H1 (cell line): Measurements from ENCODE around the gene ZNF8. TPM values are rescaled to one million over a fixed set of nuclear protein-coding genes. Genes with fewer than 3 reads are reported as not detected.

Source experiments
- ATF3 ChIP-seq: IDR thresholded peaks from 2 replicates; pipeline ENCODE4 v1.6.1; 2011; ENCODE audit warnings: low read depth, mild to moderate bottlenecking, low read length; ENCODE audit not compliant: insufficient read depth
- CHD7 ChIP-seq: fragments of 300-600 bp; sonication (generic); IDR thresholded peaks from 2 replicates; pipeline ENCODE4 v1.7.1; 2012; ENCODE audit warnings: low read length, moderate library complexity, mild to moderate bottlenecking, inconsistent platforms; ENCODE audit not compliant: insufficient replicate concordance
- EZH2 ChIP-seq: fragments of 200-600 bp; sonication (generic); IDR thresholded peaks from 2 replicates; pipeline ENCODE4 v1.7.1; 2012; ENCODE audit warnings: low read depth, mild to moderate bottlenecking, moderate library complexity, low read length, inconsistent platforms; ENCODE audit not compliant: severe bottlenecking
- GTF2F1 ChIP-seq: IDR thresholded peaks from 2 replicates; pipeline ENCODE4 v1.6.1; 2012; ENCODE audit warnings: low read depth, low read length, improper control_type of control experiment, borderline replicate concordance
- POLR2AphosphoS5 ChIP-seq: IDR thresholded peaks from 2 replicates; pipeline ENCODE4 v1.6.1; 2011; ENCODE audit warnings: low read depth, low read length
- POU5F1 ChIP-seq: IDR thresholded peaks from 2 replicates; pipeline ENCODE4 v1.6.1; 2011; ENCODE audit warnings: low read depth, mild to moderate bottlenecking, low read length, moderate library complexity
- RAD21 ChIP-seq, 2 experiments: IDR thresholded peaks in 1 of 2; conservative IDR thresholded peaks in 1 of 2; 2 replicates each; pipeline ENCODE4 v1.6.1; 2011; ENCODE audit warnings: low read depth in 2 of 2, low read length in 2 of 2, improper control_type of control experiment in 1 of 2, inconsistent platforms in 1 of 2, mild to moderate bottlenecking in 1 of 2, moderate library complexity in 1 of 2
- SIN3A ChIP-seq, 2 experiments: IDR thresholded peaks in 1 of 2; conservative IDR thresholded peaks in 1 of 2; 2 replicates each; pipeline ENCODE4 v1.6.1; 2011 to 2012; ENCODE audit warnings: low read length in 2 of 2, improper control_type of control experiment in 1 of 2, low read depth in 1 of 2, mild to moderate bottlenecking in 1 of 2
- SIRT6 ChIP-seq: IDR thresholded peaks from one replicate; pipeline ENCODE4 v1.7.1; 2012; ENCODE audit warnings: low read length, inconsistent platforms
- polyA plus RNA-seq, 7 experiments: library from polyadenylated mRNA; depleted of rRNA in 3 of 7; stranded (reverse) in 5 of 7; unstranded in 2 of 7; fragments of >200 nt in 5 of 7; fragments of 200-250 nt in 2 of 7; gene quantifications; 1 replicate in 5 of 7; 2 replicates in 1 of 7; 4 replicates in 1 of 7; pipeline versions ENCODE4 v1.2.1 to v1.2.3, GENCODE V29; 2011 to 2013; ENCODE audit warnings: missing spikeins in 2 of 7, mixed read lengths in 2 of 7
- total RNA-seq: library from RNA; stranded (reverse); fragmentation: NEBNext Ultra II Directional; extraction: Animal tissue kit (Norgen Biotek cat#: 25700); gene quantifications from 2 replicates; pipeline ENCODE4 v1.2.1, GENCODE V29; 2021

Gene ZNF8
- total and polyA plus RNA-seq, 2 of the 8 experiments (the other 6 are each of a cell fraction or from before 2014, with no cell fraction given): 9.2 to 21.5 TPM

- TF ChIP-seq ATF3: no peak
- TF ChIP-seq RAD21 (IDR thresholded peaks at IDR 0.05 in 1 of 2, conservative IDR thresholded peaks at IDR 0.05 in 1 of 2; ENCODE audit: low read depth in 2 of 2, low read length in 2 of 2): peak; percentile 22 to 48; a peak in 3 of 4 replicates
- no peak for TF ChIP-seq POU5F1
- TF ChIP-seq CHD7: no peak
- peak; percentile 28; the same call in 1 of the 2 replicates for TF ChIP-seq POLR2AphosphoS5
- TF ChIP-seq GTF2F1: no peak
- TF ChIP-seq EZH2: no peak
- no peak for TF ChIP-seq SIRT6
- TF ChIP-seq SIN3A (conservative IDR thresholded peaks at IDR 0.05 in 1 of 2, IDR thresholded peaks at IDR 0.05 in 1 of 2; ENCODE audit: low read depth in 1 of 2, low read length in 2 of 2): 0 out of 4 replicates have a peak, but pooled peaks of 1 of the 2 experiments have one; percentile 40
Observed at GRCh38 chr19:58229255-58229639, 49.5 kb upstream of the ZNF8 start (continued).
